ENCODE measurements around the gene FBXO44.

The FBXO44 gene

DNA sequence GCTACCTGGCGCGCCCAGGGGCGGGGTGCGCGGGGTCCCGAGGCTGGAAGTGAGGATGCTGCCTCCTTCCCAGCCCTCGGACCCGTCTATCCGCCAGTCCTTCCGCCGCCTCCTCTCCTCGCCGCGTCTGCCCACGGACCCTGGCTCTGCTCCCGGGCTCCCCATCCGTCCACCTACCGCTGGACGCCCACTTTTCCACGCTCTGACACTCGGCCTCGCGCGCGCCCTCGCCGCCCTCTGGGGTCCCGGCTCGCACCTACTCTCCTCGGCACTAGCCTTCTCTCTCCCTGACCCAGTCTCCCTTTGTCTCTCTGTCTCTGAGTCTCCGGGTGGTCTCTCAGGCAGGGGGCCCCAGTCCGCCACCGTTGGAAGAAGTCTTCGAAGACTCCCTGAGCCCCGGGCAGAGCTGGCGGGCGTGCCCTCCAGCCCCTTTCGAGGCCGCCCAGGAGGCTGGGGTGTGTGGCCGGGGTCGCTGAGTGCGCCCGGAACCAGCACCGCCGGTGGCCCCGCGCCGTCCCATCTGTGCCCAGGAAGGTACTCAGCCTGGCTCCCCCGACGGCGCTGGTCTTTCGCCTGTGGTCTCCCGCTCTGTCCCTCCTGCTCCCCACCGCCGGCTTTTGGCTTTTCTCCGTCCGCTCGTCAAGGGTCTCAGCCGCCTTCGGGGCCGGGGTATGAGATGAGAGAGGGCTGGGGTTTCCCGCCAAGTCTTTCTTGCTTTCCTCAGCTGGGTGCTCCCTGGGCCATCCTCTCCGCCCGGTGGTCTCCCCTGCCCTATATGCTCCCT, 37.4 kb downstream of the FBXO44 start:
- no peak for DNase-seq

DNA sequence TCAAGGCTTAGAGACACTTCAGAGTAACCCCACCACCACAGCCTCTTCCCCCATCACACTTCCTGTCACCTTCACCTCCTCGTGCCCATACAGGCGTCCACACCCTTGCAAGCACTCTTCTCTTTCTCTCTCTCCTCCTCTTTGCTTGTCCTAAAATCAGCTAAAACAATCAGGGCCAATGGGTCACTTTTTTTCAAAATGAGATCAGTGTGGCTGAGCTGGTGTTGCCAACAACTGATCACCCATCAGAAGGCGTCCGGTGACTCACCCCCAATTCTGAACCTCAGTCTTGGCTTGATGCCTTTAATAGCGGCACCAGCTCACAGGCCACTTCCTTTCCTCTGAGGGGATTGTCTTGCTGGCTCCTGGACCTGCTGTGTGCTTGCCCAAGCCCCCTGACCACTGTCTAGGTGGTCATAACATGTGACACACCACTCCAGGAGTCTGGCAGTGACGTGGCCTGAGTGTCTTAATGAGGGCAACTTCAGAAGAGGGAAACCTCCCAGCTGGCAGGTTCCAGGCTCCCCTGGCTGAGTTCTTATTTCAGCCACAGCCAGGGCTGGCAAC, 38.4 kb downstream of the FBXO44 start:
- DNase-seq = peak; percentile 39

DNA sequence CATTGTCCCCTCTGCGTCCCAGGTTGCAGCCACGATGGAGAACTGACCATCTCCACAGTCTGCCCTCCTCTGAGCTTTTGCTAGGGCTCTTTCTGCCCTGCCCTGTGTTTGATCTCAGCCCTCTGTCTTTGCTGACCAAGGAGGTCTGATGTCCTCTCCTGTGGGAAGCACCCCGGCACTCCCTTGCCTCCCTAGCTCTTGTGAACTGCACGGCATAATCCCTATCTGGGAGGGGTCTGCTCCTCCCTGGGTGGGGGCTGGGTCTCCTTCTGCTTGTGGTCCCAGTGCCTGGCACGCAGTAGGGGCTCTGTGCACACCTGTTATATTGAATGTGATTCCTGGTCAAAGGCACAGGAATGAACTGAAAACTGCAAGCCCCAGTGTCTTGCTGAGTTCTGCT, 39.2 kb downstream of the FBXO44 start:
- DNase-seq = no peak

DNA sequence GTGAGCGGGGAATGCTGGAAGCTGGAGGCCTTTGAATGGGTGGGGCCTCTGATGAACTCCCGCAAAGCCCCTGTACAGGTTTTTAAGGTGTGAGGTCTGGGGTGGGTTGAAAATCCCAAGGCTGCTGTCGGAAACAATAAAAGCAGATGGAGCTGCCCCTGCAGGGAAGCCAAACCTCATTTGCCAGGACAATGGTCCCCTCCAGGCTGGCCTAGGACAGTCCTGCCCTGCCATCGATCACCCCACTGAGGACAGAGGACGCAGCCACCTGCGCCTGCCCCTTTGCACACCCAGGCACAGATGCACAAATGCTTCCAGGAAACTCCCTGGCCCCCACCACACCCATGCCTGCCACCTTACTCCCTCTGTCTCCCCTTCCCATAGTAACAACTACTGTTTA, 41.2 kb downstream of the FBXO44 start:
- DNase-seq = no peak

DNA sequence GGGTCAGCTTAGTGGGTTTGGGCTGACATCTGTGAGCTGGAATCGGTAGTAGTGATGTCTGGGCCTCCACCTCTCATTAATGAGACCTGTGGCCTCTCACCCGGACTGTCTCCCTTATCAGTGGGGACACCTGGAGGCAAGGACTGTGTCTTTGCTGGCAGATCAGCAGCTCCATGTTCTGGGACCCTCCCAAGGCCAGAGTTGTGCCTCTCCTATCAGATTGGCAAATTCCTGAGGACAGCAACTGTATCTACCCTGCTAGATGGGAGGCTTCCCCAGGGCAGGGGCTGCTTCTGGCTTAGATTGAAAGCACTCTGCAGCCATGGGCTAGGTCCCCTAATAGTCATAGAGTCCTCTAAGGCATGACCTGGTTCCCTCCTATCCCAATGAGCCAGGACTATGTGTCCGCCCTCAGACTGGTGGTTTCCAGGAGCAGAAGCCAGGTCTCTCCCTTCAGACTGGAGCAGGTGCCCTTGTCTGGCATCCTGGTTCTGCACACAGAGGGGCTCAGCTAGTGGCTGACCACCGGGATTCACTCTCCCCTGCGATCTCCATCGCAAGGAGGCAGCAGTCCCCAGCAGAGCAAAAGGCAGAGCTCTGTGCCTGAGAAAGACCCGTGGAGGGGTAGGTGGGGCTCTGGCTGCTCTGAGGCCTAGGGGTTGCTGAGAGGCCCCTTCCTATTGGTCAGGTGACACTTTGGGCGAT, 42.7 kb downstream of the FBXO44 start:
- no peak for DNase-seq

DNA sequence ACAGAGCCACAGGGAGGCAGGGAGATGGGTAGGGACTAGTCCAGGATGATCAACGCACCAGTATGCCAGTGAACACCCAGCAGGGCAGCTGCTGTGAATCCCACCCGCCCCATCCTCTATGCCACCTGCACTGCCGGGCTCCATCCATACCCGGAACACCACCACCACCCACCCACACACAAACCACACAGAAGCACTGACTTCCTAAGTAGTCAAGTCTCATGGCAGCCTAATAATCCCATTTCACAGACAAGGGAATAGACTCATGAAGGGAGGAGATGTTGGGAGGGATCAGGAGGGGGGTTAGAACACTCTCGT, 43.2 kb downstream of the FBXO44 start:
- DNase-seq = no peak

DNA sequence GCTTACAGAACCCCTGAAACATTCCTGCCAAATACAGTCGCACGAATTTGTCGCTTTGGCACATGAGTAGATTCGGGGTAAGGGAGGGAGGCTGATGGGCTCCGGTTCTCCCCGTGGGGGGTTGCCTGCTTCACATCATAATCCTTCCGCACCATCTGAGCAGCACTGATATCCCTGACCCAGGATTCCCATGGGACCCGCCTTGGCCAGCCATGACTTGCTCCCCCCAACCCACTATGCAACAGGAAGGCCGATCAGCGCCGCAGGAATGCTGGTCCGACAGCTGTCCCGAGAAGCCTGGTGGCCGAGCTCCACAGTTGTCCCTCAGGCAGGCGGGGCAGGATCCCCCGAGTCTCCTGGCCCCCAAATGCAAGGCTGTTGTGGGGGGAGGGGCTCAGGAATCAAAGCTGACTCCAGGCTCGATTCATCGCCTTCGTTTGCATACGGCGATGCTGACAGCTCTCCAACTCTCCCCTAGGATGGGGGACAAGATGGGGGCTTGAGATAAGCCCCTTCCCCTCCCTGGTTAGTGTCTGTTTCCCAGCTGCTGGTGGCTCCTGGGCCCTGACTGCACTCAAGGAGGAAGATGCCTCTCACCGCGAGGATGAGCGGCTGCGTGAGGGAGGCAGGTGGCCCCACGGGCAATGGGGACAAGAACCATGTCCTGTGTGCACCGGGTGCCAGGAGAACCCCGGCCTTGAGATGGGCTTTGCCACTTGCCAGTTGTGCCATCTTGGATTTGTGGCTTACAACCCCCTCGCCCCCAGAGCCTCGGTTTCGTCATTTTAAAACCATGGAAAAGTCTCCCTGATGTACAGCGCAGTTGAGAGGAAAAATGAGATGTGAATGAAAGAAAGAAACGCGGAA, 46.2 kb downstream of the FBXO44 start:
- DNase-seq = no peak

DNA sequence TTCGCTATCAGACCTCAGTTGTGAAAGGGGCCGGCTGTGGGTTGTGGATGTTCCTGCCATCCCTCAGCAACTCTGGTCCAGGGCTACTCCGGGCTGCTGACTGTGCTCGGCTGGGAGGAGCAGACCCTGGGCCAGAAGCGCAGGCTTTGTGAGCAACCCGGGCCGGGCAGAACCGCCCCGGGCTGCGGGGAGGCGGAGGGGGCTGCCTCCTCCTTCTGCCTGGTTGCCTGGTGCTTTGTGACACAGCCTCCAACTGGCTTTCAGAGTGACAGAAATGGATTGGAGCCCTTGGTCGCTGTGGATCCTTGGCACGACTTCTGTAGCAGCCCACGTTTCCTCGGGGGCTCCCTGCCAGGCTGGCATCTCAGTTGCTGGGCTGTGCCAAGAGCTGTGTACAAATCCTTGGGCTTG, 46.9 kb downstream of the FBXO44 start:
- DNase-seq = no peak

DNA sequence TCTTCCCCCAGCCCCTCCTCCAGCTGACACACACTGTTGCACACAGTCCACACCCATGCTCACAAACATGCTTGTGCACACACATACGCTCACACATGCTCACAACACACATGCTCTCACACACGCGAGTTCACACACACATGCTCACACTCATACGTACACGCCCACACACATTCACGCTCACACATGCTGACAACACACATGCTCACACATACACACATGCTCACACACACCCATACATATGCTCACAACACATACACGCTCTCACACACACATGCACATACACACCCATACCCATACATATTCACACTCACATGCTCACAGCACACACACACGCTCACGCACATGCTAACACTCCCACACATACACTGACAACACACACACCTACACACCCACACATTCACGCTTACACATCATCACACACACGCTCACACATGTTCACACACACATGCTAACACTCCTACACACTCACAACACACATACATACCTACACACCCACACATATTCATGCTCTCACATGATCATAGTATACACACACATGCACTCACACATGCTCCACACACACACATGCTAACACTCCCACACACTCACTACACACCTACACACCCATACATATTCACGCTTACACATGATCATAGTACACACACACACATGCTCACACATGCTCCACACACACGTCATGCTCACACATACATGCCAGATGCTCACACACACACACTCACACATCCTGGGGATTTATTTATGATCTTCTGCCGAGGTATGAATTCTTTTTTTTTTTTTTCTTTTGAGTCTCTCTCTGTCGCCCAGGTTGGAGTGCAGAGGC, 47.5 kb downstream of the FBXO44 start:
- no peak for DNase-seq

DNA sequence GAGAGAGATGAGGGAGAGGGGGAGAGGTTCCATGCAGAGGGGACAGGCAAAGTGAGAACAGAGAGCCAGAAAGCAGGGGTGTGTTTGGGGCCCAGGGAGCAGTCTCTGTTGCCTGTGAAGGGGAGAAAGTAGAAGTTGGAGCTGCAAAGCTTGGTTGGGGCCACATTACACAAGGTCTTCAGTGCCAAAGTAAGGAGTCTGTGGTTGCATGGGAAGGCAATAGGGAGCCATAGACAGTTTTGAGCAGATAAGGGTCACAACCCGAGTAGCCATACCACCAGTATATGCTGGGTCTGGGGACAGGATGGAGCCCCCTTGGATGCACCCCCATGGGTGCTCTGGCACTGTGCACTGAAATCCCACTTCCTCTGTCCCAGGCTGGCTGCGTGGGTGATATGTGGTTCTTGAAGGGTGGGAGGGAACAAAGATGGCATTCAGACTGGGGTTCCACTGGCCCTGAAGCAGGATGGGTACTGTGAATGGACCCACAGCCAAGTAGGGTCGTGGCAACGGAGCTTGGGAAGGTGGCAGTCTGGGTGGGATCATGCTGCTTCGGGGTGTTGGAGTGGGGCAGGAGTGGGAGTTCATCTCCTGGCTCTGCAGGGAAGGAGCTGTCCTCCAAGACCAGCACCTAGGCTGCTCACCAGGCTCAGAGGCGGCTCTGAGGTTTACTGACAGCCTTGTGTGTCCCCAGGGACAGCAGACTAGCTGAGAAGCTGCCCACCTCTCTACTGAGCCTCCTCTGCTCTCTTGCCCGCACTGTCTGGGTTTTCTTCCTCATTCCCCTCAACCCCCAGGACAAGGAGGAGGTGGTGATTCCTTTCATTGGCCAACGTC, 48.9 kb downstream of the FBXO44 start:
- DNase-seq = no peak

DNA sequence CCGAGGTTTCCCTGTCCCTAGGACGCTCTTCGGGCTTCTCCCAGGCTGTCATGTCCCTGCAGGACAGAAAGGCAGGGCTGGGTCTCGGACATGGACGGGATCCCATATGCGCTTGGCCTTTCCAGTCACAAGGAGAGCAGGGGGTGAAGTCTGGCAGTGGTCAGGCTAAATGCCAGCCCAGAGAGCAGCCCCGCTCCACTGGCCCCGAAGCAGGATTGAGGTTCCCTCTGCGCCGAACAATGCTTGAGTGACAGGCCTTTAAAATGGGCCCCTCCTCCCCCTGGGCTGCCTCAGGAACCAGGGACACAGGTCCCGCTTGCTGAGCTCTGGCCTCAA, 49.5 kb downstream of the FBXO44 start:
- DNase-seq = no peak

DNA sequence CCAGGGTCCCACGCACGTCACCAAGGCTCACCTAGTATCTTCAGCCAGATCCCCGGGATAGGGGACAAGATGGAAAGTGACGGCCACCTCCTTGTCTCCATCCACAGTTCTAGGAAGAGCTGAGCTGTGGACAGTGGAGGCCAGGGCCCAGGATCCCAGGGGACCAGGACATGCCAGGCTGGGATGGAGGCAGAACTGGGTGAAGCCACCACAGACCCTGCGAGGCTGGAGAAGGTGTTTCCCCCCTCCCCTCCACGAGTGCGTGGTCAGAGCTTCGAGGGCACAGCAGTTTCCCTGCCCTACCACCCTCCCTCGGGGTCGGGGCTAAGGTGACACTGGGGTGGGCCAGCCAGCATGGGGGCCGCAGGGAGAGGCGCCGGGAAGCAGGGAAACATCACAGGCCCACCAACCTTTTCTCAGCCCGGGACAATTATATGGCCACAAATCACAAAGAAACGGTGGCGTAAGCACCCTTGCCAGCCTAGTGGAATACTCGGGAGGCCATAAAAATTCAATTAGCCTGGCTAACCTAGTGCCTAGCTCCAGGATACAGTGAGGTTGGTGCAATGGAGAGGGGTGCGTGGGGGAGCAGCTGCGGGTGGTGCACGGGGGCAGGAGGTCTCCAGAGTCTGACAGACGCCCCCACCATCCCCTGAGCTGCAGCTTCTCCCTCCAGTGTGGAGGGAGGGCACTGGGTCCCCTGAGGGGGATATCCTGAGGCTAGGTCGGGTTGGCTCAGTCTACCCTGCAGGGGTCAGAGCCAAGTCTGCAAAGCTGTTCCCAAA, 50.2 kb downstream of the FBXO44 start:
- DNase-seq = no peak

DNA sequence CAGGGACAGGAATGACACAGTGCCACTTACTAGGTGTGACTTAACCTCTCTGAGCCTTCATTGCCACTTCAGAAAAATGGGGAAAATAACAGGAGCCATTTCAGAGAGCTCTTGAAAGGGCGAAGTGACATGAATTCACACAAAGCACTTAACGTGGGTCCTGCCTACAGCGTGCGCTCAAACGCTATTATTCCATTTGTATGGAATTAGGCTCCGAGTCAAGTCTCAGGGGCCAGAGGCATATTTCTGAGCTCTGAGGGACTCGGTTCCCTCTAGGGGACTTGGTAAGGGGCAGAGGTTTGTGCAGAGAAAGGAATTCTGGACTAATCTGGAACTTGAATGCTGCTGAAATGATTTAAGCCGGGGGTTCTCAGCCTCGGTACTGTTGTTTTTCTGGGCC, 50.9 kb downstream of the FBXO44 start:
- DNase-seq = no peak

DNA sequence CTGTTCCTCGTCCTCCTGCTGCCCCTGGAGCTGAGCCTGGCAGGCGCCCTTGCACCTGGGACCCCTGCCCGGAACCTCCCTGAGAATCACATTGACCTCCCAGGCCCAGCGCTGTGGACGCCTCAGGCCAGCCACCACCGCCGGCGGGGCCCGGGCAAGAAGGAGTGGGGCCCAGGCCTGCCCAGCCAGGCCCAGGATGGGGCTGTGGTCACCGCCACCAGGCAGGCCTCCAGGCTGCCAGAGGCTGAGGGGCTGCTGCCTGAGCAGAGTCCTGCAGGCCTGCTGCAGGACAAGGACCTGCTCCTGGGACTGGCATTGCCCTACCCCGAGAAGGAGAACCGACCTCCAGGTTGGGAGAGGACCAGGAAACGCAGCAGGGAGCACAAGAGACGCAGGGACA, 51.6 kb downstream of the FBXO44 start:
- no peak for DNase-seq

DNA sequence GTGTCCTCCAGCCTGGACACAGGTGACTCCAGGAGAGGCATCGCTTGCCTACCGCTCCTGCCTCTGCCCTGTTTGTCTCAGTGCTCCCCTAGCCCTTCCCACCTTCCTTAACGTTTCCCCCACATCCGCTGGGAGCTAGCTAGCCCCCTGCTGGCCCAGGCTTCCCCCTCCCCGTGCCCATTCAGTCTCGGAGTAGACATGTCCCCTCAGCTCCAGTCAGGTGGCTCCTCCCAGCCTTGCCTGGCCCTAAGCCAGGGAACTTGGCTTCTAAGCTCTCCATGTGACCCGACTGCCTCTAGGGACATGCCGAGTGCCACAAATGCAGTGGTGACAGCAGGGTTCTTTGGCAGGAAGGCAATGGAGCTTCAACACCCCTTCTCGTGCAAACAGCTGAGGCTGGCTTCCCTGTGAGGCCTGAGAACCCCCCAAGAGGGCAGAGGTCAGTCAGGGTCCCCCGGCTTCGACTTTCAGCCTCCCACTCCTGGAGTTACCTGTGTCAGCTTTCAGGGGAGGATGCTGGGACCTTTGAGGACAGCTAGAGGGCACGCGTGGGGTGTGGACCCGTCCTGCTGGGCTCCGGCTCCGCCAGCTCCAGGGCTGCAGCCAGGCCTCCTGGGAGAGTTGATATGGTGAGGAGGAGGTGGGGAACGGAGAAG, 53.1 kb downstream of the FBXO44 start:
- no peak for DNase-seq

DNA sequence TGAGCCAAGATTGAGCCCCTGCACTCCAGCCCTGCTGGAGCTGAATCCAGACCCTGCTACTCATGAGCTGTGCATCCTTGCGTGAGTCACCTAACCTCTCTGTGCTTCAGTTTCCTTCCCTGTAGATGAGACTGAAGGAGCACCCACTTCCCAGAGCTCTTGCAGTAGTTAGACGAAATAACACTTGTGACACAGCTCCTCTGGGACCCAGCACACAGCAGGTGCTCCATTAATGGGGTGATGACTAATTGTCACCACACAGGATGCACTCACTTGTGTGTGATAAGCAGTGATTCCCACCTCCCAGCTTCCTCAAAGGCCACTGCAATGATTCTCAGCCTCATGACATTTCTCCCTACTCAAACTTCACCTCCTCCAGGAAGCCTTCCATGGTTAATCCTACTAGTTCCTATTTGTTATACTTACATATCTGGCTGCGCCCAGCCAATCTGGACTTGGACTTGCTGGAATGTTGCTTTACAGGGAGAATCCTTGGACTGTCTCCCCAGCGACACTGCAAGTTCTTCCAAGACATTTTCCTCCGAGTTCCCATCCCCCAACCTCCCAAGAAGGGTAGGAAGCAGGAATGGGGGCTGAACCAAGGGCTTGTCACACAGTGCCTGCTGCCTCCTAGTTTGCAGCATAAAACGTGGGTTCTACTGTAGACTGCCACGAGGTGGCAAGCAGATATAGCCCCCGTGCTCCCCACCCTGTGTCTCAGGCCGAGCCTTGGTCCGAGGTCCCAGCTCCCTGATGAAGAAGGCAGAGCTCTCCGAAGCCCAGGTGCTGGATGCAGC, 54.1 kb downstream of the FBXO44 start:
- no peak for DNase-seq

DNA sequence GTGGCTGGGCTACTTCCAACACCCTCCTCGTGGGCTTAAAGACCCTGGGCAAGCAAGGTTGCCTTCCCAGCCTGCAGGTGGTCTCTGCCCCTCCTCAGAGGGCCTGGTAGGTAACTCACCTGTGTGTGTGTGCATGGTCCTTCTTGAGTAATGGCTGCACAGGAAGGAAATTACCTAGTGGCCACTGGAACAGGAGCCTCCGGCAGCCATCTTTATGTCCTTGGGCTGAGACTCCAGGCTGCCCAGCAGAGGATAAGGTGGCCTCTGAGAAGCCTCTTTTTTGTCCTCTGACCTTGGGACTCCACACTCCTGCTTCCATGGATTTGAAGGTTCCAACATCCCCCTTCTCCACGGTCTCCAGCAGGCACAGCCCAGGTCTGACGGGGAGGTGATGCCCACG, 56.8 kb downstream of the FBXO44 start:
- no peak for DNase-seq

DNA sequence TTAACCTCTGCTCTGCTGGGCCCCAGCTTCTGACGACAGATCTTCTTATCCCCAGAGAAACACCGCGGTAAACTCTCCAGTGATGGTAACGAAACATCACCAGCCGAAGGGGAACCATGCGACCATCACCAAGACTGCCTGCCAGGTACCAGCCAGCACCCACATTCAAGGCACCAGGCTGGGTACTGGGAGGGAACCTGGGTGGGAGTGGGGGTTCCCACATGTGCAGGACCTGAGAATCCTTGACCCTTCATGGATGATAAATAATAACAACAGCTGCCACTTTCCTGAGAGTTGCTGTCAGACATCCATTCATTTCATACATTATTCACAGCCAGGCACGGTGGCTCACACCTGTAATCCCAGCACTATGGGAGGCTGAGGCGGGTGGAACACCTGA, 57.6 kb downstream of the FBXO44 start:
- DNase-seq = no peak

All from kidney glomerular epithelial cell (primary cell).